ENCODE measurements around the gene C5orf63.
"Not testable (repeated sequence)": the region's sequence is repeated elsewhere in the genome, so short reads cannot be mapped to it uniquely, and the experiment has no call there.

Gene C5orf63

DNA sequence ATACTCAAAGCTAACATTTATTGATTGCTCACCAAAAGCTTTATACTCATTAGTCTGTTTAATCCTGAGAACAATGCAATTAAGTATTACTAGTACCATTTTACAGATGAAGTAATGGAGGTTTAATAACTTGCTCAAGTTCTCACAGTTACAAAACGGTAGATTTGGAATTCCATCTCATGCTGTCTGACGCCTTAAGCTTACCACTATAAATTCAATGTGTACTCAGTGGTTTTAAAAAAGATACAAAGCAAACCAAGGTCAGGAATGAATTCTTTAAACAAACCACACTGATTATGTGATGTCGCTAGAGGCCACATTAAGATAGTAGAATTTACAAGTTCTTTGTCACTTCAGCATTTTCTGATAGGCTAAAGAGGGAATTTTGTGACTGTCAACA lies 1.2 kb upstream of the C5orf63 start:
- DNase-seq (ENCODE audit: low spot score) = no peak

GRCh38 chr5:127070243-127070642 lies 3.1 kb downstream of the C5orf63 start:
- DNase-seq (ENCODE audit: low spot score) = no peak

DNA sequence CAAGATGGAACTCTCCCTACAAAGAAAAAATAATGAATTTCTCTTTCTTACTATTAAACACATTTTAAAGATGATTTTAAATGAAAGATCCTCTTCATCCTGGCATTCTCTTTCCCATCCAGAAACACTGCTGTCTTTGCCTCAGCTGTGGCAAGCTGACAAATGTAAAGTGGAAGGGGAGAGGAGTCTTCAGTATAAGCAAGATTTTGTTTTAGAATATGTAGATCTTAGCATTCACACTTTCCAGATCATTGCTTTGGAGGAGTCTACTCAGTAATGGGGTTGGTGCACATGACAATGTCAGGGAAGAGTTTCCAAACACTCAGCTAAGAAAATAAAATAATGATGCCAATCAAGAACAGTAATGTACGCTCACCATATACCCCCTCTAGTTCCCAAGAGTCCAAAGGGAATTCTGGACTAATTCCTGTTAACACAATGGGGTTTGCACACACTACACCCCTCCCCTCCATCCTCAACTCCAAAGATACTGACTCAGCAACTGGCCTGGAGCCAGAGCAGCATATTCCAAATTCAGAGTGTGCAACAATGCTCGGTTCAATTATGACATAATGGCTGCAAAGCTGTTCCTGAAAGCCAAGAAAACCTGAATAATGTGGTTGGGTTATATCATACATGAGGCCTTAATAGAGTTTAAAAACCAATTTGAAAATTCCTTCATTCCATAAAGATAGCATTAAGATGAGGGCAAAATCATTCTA lies 4.6 kb downstream of the C5orf63 start:
- DNase-seq (ENCODE audit: low spot score) = no peak

DNA sequence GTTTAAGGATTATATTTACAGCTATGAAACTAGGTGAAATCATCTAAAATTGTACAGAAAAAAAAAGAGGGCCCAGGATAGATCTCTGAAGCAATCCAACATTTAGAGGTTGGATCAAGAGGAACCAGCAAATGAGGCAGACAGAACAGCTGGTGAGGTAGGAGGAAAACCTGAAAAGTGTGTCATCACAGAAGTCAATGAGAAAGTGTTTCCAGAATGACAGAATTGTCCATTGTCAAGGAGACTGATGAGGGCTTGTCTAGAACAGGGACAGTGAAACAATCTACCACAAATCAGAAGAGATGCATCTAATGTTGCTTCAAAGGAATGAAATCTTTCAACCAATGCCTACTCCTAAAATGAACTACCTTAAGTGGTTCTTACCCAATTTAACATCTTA lies 6.6 kb downstream of the C5orf63 start:
- DNase-seq (ENCODE audit: low spot score) = no peak

DNA sequence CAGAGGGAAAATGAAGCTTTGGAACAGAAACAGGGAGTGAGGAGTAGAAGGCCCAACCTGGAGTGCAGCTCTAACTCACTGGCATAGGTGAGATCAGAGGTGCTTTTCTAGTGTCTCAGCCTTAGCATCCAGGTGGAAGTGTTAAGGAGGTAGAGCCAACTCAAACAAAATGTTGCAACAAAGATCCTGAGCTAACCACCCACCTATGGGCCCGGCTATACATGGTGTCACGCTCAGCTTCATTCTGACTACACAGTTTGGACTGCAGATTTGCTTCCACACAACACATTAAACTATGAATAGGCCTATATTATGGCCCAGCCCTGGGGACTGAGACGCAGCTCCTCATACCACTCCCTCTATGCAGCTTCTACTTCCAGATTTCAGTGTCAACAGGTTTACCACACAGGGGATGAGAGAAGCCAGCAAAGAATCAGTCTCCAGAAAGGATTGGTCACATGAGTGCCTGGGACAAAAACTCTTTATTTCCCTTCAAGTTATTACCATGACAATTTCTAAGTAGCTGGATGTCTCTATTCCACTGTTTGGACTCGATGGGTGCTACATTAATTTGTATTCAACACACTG lies 9.0 kb downstream of the C5orf63 start:
- no peak for DNase-seq (ENCODE audit: low spot score)

DNA sequence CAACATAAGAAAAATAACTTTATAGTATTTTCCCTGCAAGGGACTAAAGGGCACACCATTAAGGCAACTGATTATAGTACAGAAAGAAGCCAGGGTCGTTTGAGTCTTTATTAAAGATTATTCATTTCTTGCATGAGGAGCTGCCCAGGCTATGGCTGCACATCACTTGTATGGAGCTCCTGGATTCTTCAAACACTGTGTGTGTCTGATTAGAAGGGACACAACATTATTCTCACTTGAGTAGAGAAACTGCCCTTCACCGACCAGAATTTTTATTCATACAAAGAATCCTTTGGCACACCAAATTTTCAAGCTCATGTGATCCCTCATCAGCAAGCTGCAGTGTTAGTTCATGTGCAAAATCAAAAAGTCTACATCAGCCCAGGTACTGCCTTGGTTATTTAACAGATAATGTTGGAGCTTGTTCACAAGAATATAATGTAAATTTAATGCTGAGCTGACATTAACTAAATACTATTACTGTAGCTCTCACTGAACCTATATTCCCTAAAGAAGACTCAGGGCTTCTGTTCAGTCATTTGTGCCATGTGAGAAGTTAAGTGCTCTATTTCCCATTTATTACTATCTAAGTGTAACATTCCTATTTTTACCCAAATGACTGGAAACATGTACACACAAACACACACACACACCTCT lies 9.9 kb downstream of the C5orf63 start:
- no peak for DNase-seq (ENCODE audit: low spot score)

DNA sequence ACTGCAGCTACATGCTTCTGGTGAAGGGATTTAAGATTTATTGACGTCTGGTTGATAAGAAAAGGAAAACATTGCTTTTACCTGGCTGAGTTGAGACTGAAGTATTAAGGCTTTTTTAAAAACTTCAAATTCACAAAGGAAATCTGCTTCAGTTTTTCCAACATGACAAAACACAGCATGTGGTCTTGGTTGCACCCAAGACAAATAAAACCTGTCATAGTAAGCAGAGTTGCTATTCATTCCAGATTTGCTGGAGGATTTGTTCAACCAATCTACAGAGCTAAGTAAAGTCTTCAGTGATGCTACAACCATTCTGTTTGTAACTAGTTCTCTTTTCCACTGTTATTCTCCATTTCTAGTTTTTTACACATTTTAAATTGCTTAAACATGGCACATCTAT lies 11.3 kb downstream of the C5orf63 start:
- DNase-seq (ENCODE audit: low spot score) = no peak

DNA sequence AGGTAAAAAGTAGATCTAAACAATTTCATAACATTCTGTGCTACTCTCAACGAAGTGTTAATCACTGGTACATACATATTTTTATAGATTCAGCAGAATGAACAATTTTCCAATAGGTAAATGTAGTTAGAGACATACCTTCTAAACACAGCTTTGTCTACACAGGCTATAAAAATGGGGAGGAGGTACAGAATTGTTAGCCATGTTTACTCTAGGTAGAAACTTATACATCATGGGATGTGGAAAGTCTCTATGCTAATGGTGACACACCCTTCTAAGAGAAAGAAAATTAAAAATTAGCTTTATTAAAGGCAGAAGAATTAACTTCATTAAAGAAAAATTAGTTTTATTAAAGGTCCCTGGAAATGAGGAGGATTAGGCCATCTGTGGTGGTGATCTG lies 11.8 kb downstream of the C5orf63 start:
- DNase-seq (ENCODE audit: low spot score) = no peak

DNA sequence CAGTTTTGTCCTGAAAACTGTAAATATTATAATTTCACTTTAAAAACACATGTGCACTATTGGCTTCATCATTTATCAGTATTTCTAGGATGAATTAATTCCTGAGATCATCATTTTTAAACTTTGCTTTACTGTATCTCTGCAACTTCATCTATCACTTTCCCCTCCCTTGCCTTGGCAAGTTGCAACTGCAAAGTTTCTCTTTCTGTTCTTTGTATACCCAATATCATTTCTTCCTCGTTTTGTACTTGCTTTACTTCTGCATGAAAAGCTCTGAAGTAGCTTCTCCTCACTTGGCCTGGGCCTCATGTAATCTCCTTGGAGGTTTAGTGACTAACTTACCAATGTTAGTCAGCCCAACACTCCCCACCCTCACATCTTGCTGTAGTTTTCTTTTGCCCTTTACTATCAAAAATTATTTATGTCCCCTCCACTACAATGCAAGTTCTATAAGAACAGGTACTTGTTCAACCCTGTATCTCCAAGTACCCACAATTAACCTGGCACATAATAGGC lies 12.8 kb downstream of the C5orf63 start:
- no peak for DNase-seq (ENCODE audit: low spot score)

DNA sequence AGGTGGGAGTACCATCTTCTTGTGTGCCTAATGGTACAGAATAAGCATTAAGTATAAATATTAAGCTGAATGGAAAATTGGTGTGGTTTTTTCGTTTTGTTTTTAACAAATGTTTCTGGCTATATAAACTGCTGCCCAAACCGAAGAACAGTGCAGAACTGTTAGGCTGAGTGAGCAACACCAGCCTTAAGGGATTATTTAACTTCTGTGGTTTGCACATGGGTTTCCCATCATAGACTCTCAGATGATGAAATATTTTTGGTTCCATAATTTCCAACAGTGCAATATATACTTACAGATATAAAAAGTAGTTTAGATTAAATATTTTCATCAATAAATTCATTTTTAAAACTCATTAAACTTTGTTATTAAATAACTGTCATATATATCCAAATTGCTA lies 16.4 kb downstream of the C5orf63 start:
- DNase-seq (ENCODE audit: low spot score) = no peak

DNA sequence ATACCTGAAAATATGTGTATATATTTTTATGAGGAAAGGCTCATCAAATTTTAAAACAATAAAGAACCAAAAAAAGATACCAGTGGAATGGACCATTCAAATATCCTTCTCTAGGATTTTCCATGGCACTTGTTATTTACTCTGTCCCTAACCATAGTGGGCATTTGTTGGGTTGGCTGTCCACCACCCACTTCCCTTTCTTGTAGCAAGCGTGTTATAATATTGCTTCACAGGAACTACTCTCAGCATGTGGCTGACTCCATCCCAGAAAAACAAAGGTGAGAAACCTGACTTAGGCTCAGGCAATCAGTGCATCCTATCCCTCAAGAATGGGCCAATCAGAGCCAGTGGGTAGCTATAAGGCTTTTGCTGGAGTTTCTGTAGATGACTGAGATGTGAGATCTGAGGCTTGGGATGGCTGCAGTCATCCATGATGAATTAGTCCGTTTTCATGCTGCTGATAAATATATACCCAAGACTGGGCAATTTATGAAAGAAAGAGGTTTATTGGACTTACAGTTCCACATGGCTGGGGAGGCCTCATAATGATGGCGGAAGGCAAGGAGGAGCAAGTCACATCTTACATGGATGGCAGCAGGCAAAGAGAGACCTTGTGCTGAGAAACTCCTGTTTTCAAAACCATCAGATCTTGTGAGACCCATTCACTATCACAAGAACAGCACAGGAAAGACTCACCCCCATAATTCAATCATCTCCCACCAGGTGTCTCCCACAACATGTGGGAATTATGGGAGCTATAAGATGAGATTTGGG lies 17.2 kb downstream of the C5orf63 start:
- DNase-seq (ENCODE audit: low spot score) = no peak

DNA sequence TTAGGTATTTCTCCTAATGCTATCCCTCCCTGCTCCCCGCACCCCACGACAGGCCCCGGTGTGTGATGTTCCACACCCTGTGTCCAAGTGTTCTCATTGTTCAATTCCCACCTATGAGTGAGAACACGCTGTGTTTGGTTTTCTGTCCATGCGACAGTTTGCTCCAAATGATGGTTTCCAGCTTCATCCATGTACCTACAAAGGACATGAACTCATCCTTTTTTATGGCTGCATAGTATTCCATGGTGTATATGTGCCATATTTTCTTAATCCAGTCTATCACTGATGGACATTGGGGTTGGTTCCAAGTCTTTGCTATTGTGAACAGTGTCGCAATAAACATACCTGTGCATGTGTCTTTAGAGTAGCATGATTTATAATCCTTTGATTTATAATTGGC lies 19.8 kb downstream of the C5orf63 start:
- not testable (repeated sequence) for DNase-seq (ENCODE audit: low spot score)

- DNase-seq (ENCODE audit: low spot score) = no peak
Measured at GRCh38 chr5:127053049-127053448, 20.3 kb downstream of the C5orf63 start.

DNA sequence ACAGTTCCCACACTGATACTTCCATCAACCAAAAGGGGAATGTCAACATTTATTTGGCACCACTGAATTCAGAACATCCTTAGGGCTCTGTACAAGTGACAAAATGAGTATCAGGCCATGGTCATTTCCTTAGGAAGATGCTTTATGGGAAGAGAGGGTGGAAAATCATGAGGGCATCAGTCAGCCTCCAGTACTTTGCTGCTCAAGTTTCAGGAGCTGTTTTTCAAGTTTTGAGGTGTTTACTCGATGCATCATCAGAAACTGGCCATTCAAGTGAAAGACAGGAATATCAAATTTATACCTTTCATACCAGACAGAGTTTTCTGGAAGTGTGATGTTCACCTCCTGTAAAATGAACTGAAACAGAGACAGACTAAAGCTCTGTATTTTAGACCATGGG lies 21.7 kb downstream of the C5orf63 start:
- DNase-seq (ENCODE audit: low spot score) = no peak

- no peak for DNase-seq (ENCODE audit: low spot score)
Measured at GRCh38 chr5:127046343-127047072, 26.8 kb downstream of the C5orf63 start.

- DNase-seq (ENCODE audit: low spot score) = no peak
Measured at GRCh38 chr5:127042593-127042992, 30.7 kb downstream of the C5orf63 start.

- no peak for DNase-seq (ENCODE audit: low spot score)
Measured at GRCh38 chr5:127041571-127041970, 31.7 kb downstream of the C5orf63 start.

DNA sequence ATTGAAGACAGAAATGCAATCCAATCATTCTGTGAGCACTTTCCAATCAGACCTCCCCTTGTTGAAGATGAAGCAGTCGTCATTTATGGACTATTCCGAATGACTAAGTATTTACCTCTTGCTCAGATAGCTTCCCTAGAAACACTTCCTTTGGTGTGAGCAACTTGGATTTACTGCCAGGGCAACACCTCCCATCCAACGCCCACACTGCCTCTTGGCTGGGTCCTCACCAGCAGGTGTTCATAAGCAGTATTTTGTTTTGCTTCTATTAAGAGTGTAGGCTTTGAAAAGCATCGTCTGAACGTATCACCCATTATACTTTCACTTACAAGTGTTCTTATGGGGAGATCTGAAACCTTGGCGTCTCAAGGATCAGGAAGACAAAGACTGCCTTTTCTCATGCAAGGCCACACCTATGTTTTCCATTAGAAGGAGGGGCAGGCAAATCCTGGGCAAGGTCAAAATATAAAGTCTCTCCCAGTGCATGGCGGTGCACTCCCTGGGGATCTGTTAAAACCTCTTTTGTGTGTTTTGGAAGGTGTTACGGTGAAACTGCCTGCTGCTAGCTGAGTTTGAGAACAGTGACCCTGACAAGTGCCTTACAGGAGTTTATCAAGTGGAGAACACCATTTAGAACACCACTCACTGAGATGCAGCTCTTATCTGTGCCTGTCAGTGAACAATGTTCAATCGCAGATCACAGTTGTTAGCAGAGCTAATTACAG lies 32.3 kb downstream of the C5orf63 start:
- DNase-seq (ENCODE audit: low spot score) = no peak

DNA sequence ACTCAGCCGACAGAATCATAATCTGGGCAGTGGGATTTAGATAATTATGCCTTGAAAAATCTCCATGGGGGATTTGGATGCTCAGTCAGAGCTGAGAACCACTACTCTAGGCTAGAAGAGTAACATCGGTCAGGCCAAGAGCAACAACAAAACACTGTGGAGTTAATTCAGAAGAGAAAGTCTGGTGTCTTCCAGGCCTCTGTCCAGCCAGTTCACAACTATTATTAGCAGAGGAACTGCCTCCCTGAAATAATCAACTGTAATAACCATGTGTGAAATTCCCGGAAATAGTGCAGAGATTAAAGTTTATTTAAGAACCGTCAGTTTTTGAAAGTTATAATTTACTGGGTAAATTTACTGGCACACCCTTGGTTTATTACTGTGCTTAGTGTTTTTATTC lies 34.8 kb downstream of the C5orf63 start:
- DNase-seq (ENCODE audit: low spot score) = no peak

DNA sequence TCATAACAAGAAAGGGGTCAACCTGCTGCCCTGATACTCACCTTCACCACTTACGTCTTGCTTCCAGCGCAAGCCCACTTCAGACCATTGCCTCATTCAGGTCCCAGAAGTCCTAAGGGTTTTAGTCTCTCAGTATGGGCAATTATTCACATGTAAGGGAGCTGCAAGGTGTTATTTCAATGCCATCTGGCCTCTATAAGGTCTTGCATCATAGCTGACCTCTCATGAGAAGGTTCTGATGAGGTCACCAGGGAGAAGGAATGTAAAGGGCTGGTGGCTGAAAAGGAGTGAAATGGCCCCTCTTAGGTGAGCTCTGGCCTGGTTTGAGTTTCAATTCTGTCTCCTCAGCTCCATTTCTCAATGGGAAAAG lies 41.5 kb downstream of the C5orf63 start:
- no peak for DNase-seq (ENCODE audit: low spot score)

DNA sequence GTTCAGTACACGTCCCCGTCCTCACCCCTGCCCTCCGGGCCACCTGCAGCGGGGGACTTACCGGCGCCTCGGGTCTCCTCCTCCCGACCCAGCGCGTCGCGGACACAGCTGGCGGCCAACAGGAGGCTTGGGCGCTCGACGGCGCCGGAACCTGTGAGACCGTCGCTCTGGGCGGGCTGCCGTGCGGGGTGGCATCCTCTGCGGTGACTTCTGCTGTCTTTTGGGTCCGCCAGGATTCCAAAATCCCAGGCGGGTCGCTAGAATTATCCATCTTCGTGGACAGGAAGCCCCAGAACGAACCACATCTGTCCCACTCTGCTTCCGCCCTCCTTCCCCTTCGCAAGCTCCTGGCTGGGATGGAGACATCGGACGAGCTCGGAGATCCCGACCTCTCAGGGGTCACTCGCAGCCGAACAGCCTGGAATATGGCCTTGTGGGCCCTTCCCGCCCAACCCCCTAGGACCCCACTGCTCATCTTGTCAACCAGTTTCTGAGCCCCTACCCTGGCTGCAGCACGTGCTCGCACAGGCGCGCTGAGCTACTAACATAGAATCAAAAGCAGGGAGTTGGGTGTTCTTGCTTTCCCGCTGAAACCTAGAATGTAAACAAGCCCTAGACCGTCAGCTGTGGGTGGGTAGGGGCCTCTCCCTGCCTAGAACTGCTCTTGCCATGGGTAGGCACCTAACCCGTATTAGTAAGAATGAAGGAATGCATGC lies 42.0 kb downstream of the C5orf63 start:
- DNase-seq (ENCODE audit: low spot score) = peak; percentile 4

Data from activated CD4-positive, alpha-beta T cell treated with anti-CD3 and anti-CD28 coated beads, Interleukin-2, Interleukin-4, amounts not matched to agents 100 ng/mL and 50 ng/mL, durations not matched to agents 16 hours and 8 hours (primary cell).